AG09319 (cell line): Measurements from ENCODE around the gene NYNRIN.

Experiments
- DNase-seq: peaks from one replicate; pipeline ENCODE4 v3.0.0-alpha.2; 2010; ENCODE audit warnings: low read depth; ENCODE audit errors: extremely low read depth
- CTCF ChIP-seq: IDR thresholded peaks from 2 replicates; pipeline ENCODE4 v1.5.1; 2011; ENCODE audit warnings: low read depth, mild to moderate bottlenecking, inconsistent platforms, low read length, moderate library complexity

NYNRIN gene

GRCh38 chr14:24458736-24459135, 59.9 kb downstream of the NYNRIN start:
- TF ChIP-seq CTCF: no peak
- DNase-seq: no peak

- no peak for TF ChIP-seq CTCF
- no peak for DNase-seq
These were observed 60.5 kb downstream of the NYNRIN start for GRCh38 chr14:24459331-24459730.

GRCh38 chr14:24461336-24461735, 62.5 kb downstream of the NYNRIN start:
- TF ChIP-seq CTCF: no peak
- no peak for DNase-seq

- no peak for TF ChIP-seq CTCF
- DNase-seq: no peak
These were observed 64.4 kb downstream of the NYNRIN start for GRCh38 chr14:24463017-24463883.

- TF ChIP-seq CTCF: no peak
These were observed 65.3 kb downstream of the NYNRIN start for GRCh38 chr14:24463884-24464785.

GRCh38 chr14:24465368-24465767, 66.6 kb downstream of the NYNRIN start:
- no peak for TF ChIP-seq CTCF
- DNase-seq: no peak

More at GRCh38 chr14:24463884-24464785, 65.3 kb downstream of the NYNRIN start:
- DNase-seq: no peak

GRCh38 chr14:24465805-24466204, 67.0 kb downstream of the NYNRIN start:
- no peak for TF ChIP-seq CTCF

More at GRCh38 chr14:24465805-24466204, 67.0 kb downstream of the NYNRIN start:
- no peak for DNase-seq
